K562 (cell line): ENCODE results near the gene NDUFAF2. TPM values are rescaled to one million over a fixed set of nuclear protein-coding genes. Genes with fewer than 3 reads are reported as not detected.
A peak's percentile ranks its signal among the peaks of the same experiment; 100 is the strongest.

Experiments used
- CBX2 ChIP-seq: fragments of 200-600 bp; sonication (generic); IDR thresholded peaks from one replicate; pipeline ENCODE4 v1.6.1; 2012; ENCODE audit warnings: mild to moderate bottlenecking, low read length, inconsistent platforms; ENCODE audit not compliant: insufficient read depth, poor library complexity, severe bottlenecking
- FOXP1 ChIP-seq: sonication (generic); formaldehyde crosslinking; IDR thresholded peaks from 2 replicates; pipeline ENCODE4 v1.8.0; 2022; ENCODE audit warnings: mild to moderate bottlenecking, missing genetic modification reagents
- HDAC1 ChIP-seq, 2 experiments: fragments of 450-650 bp; IDR thresholded peaks; 2 replicates each; pipeline ENCODE4 v1.6.1; 2016 to 2017; ENCODE audit warnings: inconsistent platforms in 1 of 2, mild to moderate bottlenecking in 1 of 2, moderate library complexity in 1 of 2
- HDAC8 ChIP-seq: fragments of 450-650 bp; IDR thresholded peaks from 2 replicates; pipeline ENCODE4 v1.6.1; 2016; ENCODE audit warnings: mild to moderate bottlenecking, missing genetic modification characterization, moderate library complexity, missing compliant biosample characterization
- ILF3 ChIP-seq: fragments of 450-650 bp; IDR thresholded peaks from 2 replicates; pipeline ENCODE4 v1.6.1; 2018; ENCODE audit warnings: antibody characterized with exemption, mild to moderate bottlenecking, moderate library complexity, borderline replicate concordance
- KHSRP ChIP-seq: fragments of 450-650 bp; IDR thresholded peaks from 2 replicates; pipeline ENCODE4 v1.6.1; 2017
- MIER1 ChIP-seq: fragments of 450-650 bp; IDR thresholded peaks from 2 replicates; pipeline ENCODE4 v1.6.1; 2016; ENCODE audit warnings: antibody characterized with exemption, mild to moderate bottlenecking, low read depth
- POLR2H ChIP-seq: IDR thresholded peaks from 2 replicates; pipeline ENCODE4 v1.6.1; 2016; ENCODE audit warnings: missing genetic modification characterization, low read depth, mild to moderate bottlenecking, control low read depth, missing compliant biosample characterization, moderate library complexity
- RBM25 ChIP-seq: fragments of 200-400 bp; formaldehyde crosslinking; IDR thresholded peaks from 2 replicates; pipeline ENCODE4 v1.6.1; 2018; ENCODE audit warnings: low read length, low read depth, moderate library complexity; ENCODE audit not compliant: severe bottlenecking
- ZNF121 ChIP-seq: sonication (generic); formaldehyde crosslinking; conservative IDR thresholded peaks from 2 replicates; pipeline ENCODE4 v1.8.0; 2022; ENCODE audit warnings: missing genetic modification reagents
- ZNF436 ChIP-seq: fragments of 250-450, 450-650 bp; sonication (Bioruptor Pico); formaldehyde crosslinking; IDR thresholded peaks from 2 replicates; pipeline ENCODE4 v1.7.0; 2020; ENCODE audit warnings: mild to moderate bottlenecking
- polyA plus RNA-seq, 8 experiments: library from polyadenylated mRNA; depleted of rRNA in 4 of 8; stranded (reverse) in 5 of 8; unstranded in 3 of 8; fragments of >200 nt; fragmentation: Nextera tagmentation in 2 of 8; fragmentation: Illumina TruSeq in 1 of 8; extraction: Ambion mirVana in 2 of 8; extraction: Trizol in 1 of 8; gene quantifications; 2 replicates each; pipeline versions ENCODE4 v1.2.1 to v1.2.3, GENCODE V29; 2011 to 2014; ENCODE audit warnings: inconsistent platforms in 1 of 8, missing spikeins in 1 of 8
- total RNA-seq, 7 experiments: library from RNA; depleted of rRNA in 6 of 7; stranded (reverse); fragments of >200 nt in 6 of 7; fragmentation: Illumina TruSeq in 2 of 7; extraction: Trizol in 2 of 7; gene quantifications; 2 replicates each; pipeline versions ENCODE4 v1.2.1 to v1.2.3, GENCODE V29; 2011 to 2021; ENCODE audit warnings: low replicate concordance in 1 of 7
- TF ChIP-seq, protein P1 (sequence below): fragments of 250-450 bp; sonication (Bioruptor Pico); IDR thresholded peaks from 2 replicates; pipeline ENCODE4 v1.8.0; 2021; ENCODE audit warnings: moderate library complexity, mild to moderate bottlenecking, inconsistent platforms
- TF ChIP-seq, protein P2 (sequence below): IDR thresholded peaks from 2 replicates; pipeline ENCODE4 v1.6.1; 2016; ENCODE audit warnings: missing genetic modification characterization, missing compliant biosample characterization
- TF ChIP-seq, protein P3 (sequence below): sonication (generic); formaldehyde crosslinking; IDR thresholded peaks from 2 replicates; pipeline ENCODE4 v1.8.1; 2023; ENCODE audit warnings: mild to moderate bottlenecking, missing genetic modification reagents

NDUFAF2 gene
- total and polyA plus RNA-seq, 9 of the 15 experiments (the other 6 are each of a cell fraction or from before 2014, with no cell fraction given) = 56.0 to 155 (median 95.9) TPM

DNA sequence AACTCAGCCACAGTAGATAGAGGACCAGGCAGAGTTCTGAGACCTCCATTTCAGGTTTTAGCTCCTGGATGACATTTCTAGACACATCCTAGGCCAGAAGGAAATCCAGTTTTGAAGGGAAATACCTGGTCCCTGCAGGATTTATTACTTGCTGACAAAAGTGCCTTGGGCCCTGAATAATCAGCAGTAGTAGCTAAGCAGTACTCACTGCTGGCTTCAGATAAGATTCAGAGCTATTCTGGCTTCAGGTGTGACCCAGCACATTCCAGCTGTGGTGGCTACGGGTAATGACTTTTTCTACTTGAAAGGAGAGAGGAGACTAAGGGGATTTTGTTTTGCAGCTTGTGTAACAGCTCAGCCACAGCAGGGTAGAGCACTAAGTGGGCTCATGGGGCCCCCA, 34.0 kb downstream of the NDUFAF2 start (continued):
- no peak for TF ChIP-seq CBX2
- TF ChIP-seq ILF3 = no peak
- TF ChIP-seq, protein P1, sequence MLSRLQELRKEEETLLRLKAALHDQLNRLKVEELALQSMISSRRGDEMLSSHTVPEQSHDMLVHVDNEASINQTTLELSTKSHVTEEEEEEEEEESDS (CRISPR knock-in tag) = no peak
- no peak for TF ChIP-seq RBM25
- TF ChIP-seq FOXP1 = no peak
- TF ChIP-seq POLR2H (tag) = no peak
- TF ChIP-seq, protein P2, sequence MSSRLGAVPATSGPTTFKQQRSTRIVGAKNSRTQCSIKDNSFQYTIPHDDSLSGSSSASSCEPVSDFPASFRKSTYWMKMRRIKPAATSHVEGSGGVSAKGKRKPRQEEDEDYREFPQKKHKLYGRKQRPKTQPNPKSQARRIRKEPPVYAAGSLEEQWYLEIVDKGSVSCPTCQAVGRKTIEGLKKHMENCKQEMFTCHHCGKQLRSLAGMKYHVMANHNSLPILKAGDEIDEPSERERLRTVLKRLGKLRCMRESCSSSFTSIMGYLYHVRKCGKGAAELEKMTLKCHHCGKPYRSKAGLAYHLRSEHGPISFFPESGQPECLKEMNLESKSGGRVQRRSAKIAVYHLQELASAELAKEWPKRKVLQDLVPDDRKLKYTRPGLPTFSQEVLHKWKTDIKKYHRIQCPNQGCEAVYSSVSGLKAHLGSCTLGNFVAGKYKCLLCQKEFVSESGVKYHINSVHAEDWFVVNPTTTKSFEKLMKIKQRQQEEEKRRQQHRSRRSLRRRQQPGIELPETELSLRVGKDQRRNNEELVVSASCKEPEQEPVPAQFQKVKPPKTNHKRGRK = no peak
- no peak for TF ChIP-seq ZNF436 (CRISPR knock-in tag)
- TF ChIP-seq HDAC8 (tag) = no peak
- no peak for TF ChIP-seq MIER1
- no peak for TF ChIP-seq ZNF121 (CRISPR knock-in tag)
- TF ChIP-seq, protein P3, sequence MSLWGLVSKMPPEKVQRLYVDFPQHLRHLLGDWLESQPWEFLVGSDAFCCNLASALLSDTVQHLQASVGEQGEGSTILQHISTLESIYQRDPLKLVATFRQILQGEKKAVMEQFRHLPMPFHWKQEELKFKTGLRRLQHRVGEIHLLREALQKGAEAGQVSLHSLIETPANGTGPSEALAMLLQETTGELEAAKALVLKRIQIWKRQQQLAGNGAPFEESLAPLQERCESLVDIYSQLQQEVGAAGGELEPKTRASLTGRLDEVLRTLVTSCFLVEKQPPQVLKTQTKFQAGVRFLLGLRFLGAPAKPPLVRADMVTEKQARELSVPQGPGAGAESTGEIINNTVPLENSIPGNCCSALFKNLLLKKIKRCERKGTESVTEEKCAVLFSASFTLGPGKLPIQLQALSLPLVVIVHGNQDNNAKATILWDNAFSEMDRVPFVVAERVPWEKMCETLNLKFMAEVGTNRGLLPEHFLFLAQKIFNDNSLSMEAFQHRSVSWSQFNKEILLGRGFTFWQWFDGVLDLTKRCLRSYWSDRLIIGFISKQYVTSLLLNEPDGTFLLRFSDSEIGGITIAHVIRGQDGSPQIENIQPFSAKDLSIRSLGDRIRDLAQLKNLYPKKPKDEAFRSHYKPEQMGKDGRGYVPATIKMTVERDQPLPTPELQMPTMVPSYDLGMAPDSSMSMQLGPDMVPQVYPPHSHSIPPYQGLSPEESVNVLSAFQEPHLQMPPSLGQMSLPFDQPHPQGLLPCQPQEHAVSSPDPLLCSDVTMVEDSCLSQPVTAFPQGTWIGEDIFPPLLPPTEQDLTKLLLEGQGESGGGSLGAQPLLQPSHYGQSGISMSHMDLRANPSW = no peak
- peak in 1 of 2 experiments; percentile 85; a peak in 2 of 4 replicates for TF ChIP-seq HDAC1 (IDR thresholded peaks at IDR 0.05)
- TF ChIP-seq KHSRP = peak; percentile 48; the same call in 1 of the 2 replicates
